Neural cell (in vitro differentiated cells): Measurements from ENCODE around the gene THEM5.
"Not testable (repeated sequence)": the region's sequence is repeated elsewhere in the genome, so short reads cannot be mapped to it uniquely, and the experiment has no call there.

Source experiments
- EZH2 ChIP-seq: fragments of 200-600, 300-800 bp; shearing (Covaris generic), sonication (generic); IDR thresholded peaks from 2 replicates; pipeline ENCODE4 v1.6.1; 2014; ENCODE audit warnings: antibody characterized with exemption, low read length, borderline replicate concordance, mild to moderate bottlenecking; ENCODE audit not compliant: insufficient read depth, poor library complexity, severe bottlenecking
- TF ChIP-seq, protein P1 (sequence below): fragments of 450-650 bp; IDR thresholded peaks from 2 replicates; pipeline ENCODE4 v1.5.1; 2014; ENCODE audit warnings: antibody characterized with exemption, mild to moderate bottlenecking, moderate library complexity; ENCODE audit not compliant: poor library complexity, severe bottlenecking

DNA sequence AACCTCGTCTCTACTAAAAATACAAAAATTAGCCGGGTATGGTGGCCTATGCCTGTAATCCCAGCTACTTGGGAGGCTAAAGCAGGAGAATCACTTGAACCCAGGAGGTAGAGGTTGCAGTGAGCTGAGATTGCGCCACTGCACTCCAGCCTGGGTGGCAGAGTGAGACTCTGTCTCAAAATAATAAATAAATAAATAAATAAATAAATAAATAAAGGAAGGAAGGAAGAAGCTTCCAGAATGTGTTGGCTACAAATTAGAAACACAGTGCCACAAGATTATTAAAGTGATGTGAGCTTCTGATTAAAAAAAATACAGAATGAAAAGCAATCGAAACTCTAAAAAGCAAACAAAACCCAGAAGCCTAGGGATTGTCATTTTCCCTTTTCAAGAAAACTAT is 30.4 kb upstream of the THEM5 start:
- TF ChIP-seq, protein P1, sequence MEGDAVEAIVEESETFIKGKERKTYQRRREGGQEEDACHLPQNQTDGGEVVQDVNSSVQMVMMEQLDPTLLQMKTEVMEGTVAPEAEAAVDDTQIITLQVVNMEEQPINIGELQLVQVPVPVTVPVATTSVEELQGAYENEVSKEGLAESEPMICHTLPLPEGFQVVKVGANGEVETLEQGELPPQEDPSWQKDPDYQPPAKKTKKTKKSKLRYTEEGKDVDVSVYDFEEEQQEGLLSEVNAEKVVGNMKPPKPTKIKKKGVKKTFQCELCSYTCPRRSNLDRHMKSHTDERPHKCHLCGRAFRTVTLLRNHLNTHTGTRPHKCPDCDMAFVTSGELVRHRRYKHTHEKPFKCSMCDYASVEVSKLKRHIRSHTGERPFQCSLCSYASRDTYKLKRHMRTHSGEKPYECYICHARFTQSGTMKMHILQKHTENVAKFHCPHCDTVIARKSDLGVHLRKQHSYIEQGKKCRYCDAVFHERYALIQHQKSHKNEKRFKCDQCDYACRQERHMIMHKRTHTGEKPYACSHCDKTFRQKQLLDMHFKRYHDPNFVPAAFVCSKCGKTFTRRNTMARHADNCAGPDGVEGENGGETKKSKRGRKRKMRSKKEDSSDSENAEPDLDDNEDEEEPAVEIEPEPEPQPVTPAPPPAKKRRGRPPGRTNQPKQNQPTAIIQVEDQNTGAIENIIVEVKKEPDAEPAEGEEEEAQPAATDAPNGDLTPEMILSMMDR: not testable (repeated sequence)
- not testable (repeated sequence) for TF ChIP-seq EZH2
